Fibroblast of skin of left biceps (primary cell): ENCODE results near the gene FSD2.
"Not testable (repeated sequence)": the region's sequence is repeated elsewhere in the genome, so short reads cannot be mapped to it uniquely, and the experiment has no call there.

Source experiments
- DNase-seq, 2 experiments: peaks; one replicate each; pipeline ENCODE4 v3.0.0-alpha.2; 2013; ENCODE audit warnings: low read depth in 2 of 2

The FSD2 gene

GRCh38 chr15:82731527-82731926 lies 74.3 kb downstream of the FSD2 start:
- DNase-seq: no peak

GRCh38 chr15:82730022-82730530 lies 75.8 kb downstream of the FSD2 start:
- DNase-seq: no peak

- no peak for DNase-seq
Observed at GRCh38 chr15:82726816-82727215, 79.1 kb downstream of the FSD2 start.

GRCh38 chr15:82715003-82715402 lies 90.9 kb downstream of the FSD2 start:
- DNase-seq: no peak

GRCh38 chr15:82714016-82714415 lies 91.9 kb downstream of the FSD2 start:
- no peak for DNase-seq

- no peak for DNase-seq
Observed at GRCh38 chr15:82712036-82712435, 93.8 kb downstream of the FSD2 start.

- no peak for DNase-seq
Observed at GRCh38 chr15:82710926-82711490, 94.9 kb downstream of the FSD2 start.

GRCh38 chr15:82710208-82710555 lies 95.7 kb downstream of the FSD2 start:
- no peak for DNase-seq

GRCh38 chr15:82709421-82710207 lies 96.3 kb downstream of the FSD2 start, which contains the start of gene AP3B2:
AP3B2 (minus strand) TSS chr15:82709875; CDS start chr15:82709706, 169 bp downstream.
- DNase-seq: peak; percentile 14 to 27

- DNase-seq: no peak
Observed at GRCh38 chr15:82709081-82709420, 96.8 kb downstream of the FSD2 start.

- DNase-seq: not testable (repeated sequence)
Observed at GRCh38 chr15:82705856-82706255, 100.0 kb downstream of the FSD2 start.
